Peyer's patch (tissue), 4 donors: Measurements from ENCODE around the gene EXD3.

Source experiments
- CTCF ChIP-seq, 6 experiments: fragments of 450-650 bp in 4 of 6; fragments of 200-600 bp in 2 of 6; sonication (generic) in 1 of 6; IDR thresholded peaks; one replicate each; pipeline ENCODE4 v1.5.1; 2017 to 2019; ENCODE audit warnings: antibody characterized with exemption in 6 of 6, mild to moderate bottlenecking in 3 of 6, moderate library complexity in 1 of 6
- POLR2A ChIP-seq, 2 donors: fragments of 450-650 bp; IDR thresholded peaks; one replicate each; pipeline ENCODE4 v1.5.1; 2017; ENCODE audit warnings: antibody characterized with exemption in 2 of 2, mild to moderate bottlenecking in 2 of 2, moderate library complexity in 2 of 2

- no peak for TF ChIP-seq POLR2A (IDR thresholded peaks at IDR 0.05)
- no peak for TF ChIP-seq CTCF (IDR thresholded peaks at IDR 0.05)
These were observed 74.0 kb downstream of the EXD3 start for GRCh38 chr9:137348769-137349470.
